ENCODE results near the gene FOXK2.
"Not testable (repeated sequence)": the region's sequence is repeated elsewhere in the genome, so short reads cannot be mapped to it uniquely, and the experiment has no call there.

FOXK2 gene

DNA sequence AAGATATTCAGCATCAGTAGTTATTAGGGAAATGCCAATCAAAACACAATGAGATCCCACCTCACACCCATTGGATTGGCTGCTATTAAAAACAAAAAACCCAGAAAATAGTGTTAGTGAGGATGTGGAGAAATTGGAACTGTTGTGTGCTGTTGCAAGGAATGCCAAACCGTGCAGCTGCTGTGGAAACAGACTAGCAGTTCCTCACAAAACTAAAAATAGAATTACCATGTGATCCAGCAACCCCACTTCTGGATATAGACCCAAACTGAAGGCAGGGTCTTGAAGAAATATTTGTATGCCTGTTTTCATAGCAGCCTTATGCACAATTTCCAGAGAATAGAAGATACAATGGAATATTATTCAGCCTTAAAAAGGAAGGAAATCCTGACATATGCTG is 46.0 kb downstream of the FOXK2 start:
- no peak for DNase-seq

GRCh38 chr17:82566129-82566960 is 46.8 kb downstream of the FOXK2 start:
- no peak for DNase-seq

GRCh38 chr17:82567286-82567685 is 47.8 kb downstream of the FOXK2 start:
- no peak for DNase-seq

- DNase-seq, result no peak
Observed at GRCh38 chr17:82568997-82569393, 49.5 kb downstream of the FOXK2 start.

- no peak for DNase-seq
Observed at GRCh38 chr17:82569621-82570020, 50.1 kb downstream of the FOXK2 start.

DNA sequence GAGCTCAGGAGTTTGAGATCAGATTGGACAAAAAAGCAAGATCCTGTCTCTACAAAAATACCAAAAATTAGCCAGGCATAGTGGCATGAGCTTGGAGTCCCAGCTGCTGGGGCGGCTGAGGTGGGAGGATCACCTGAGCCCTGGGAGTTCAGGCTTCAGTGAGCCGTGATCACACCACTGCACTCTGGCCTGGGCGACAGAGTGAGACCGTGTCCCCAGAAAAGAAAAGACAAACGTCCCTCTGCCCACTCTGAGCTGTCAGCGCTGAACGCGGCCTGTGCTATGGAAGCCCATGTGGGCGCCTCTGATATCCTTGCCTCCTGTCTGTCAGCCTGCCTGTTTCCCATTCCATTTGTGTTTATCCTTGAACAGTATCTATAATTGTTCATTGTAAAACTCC is 50.7 kb downstream of the FOXK2 start:
- DNase-seq, result no peak

DNA sequence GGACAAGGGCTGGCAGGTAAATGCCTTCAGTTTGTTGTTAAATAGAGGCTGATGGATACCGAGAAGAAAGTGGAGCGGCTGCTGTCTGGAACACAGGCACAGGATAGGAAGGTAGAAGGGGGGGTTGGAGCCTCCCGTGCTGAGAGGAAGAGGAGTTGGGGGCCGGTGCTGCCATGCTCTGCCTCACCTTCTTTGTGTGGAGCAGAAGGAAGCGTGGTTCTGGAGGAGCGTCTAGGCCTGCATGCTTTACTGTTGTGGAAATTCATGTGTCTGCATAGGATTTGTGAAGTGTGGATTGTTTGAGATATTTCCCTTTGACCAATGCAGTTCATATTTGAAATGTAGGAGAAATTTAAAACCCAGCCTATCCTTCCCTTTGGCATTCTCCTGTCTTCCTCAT is 52.3 kb downstream of the FOXK2 start:
- DNase-seq, result no peak

- DNase-seq, result no peak
Observed at GRCh38 chr17:82574041-82574440, 54.5 kb downstream of the FOXK2 start.

GRCh38 chr17:82575581-82576221 is 56.2 kb downstream of the FOXK2 start:
- DNase-seq, result not testable (repeated sequence)

GRCh38 chr17:82577300-82577699 is 57.8 kb downstream of the FOXK2 start:
- DNase-seq, result no peak

DNA sequence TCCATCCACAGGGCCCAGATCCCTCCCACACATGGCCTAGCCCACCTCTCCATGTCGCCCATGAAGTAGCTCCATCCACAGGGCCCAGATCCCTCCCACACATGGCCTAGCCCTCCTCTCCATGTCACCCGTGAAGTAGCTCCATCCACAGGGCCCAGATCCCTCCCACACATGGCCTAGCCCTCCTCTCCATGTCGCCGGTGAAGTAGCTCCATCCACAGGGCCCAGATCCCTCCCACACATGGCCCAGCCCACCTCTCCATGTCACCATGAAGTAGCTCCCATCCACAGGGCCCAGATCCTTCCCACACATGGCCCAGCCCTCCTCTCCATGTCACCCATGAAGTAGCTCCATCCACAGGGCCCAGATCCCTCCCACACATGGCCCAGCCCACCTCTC is 60.4 kb downstream of the FOXK2 start:
- DNase-seq, result not testable (repeated sequence)

DNA sequence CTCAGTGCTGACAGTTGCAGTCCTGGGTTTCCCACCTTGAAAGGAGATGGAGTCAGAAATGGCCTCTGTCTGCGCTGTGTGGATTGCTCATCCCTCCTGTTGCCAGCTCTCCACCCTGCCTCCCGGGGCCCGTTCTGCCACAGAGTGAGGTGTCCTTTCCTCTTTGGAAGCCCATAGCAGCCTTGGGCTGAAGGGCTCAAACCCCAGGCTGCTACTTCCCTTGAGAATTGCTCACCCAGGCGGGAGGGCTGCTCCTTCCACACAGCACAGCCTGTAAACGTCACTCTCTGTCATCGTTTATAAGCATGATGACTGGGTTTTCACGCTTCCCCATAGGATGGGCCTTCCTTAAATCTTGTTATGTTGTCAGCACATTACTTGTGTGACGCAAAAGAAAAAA is 62.7 kb downstream of the FOXK2 start:
- DNase-seq, result no peak

DNA sequence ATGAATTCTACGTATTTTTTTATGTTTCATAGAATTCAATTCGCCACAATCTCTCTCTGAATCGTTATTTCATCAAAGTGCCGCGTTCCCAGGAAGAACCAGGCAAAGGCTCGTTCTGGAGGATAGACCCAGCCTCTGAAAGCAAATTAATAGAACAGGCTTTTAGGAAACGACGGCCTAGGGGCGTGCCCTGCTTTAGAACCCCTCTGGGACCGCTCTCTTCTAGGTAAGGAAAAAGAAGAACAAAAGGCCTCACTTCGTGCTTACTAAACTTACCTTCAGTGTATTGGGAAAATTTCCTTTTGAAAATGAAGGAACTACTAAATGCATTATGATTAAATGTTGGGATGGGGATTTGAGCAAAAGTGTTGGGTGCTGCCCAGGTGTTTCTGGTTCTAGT is 63.2 kb downstream of the FOXK2 start:
- DNase-seq, result no peak

- DNase-seq, result no peak
Observed at GRCh38 chr17:82583720-82584234, 64.2 kb downstream of the FOXK2 start.

GRCh38 chr17:82585935-82586575 is 66.5 kb downstream of the FOXK2 start:
- not testable (repeated sequence) for DNase-seq

GRCh38 chr17:82586576-82587233 is 67.2 kb downstream of the FOXK2 start:
- DNase-seq, result no peak

DNA sequence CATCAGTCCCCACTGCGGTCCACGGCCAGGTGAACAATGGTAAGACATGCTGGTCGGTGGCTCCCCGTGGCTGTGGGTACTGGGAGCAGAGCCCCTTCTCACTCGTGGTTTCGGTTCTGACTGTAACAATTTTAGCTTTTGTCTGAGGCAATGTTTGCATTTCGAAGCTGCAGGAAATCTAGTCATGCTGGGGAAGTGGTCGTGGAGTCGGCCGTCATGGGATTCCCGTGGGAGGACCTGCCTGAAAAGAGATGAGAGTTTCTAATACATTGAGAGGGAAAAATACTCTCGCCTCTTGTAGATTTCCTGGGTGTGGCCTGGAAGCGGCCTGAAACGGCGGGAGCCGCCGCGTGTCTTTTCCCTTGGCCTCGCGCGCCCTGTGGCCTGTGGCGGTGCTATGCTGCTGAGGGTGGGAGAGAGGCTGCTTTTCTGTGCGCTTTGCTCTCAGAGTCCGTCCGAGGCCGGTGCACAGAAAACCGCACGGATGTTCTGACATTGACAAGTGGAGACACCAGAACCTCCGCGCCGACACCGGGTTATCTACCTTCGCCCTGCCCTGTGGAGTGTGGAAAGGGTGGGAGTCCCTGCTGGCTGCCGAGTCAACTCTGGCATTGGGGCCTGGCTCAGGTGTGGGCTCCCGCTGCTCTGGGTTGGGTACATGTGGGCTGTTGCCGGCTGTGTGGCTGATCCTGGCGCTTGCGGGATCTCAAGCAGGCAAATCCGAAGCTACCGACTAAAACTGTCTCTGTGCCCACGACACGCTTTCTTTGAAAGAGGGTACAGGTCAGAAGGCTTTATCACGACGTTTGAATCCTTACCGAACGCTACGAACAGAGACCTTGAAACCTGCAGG is 67.9 kb downstream of the FOXK2 start:
- DNase-seq, result no peak

GRCh38 chr17:82588266-82589175 is 69.0 kb downstream of the FOXK2 start:
- no peak for DNase-seq

- no peak for DNase-seq
Observed at GRCh38 chr17:82589851-82590180, 70.3 kb downstream of the FOXK2 start.

GRCh38 chr17:82590216-82590615 is 70.7 kb downstream of the FOXK2 start:
- no peak for DNase-seq

DNA sequence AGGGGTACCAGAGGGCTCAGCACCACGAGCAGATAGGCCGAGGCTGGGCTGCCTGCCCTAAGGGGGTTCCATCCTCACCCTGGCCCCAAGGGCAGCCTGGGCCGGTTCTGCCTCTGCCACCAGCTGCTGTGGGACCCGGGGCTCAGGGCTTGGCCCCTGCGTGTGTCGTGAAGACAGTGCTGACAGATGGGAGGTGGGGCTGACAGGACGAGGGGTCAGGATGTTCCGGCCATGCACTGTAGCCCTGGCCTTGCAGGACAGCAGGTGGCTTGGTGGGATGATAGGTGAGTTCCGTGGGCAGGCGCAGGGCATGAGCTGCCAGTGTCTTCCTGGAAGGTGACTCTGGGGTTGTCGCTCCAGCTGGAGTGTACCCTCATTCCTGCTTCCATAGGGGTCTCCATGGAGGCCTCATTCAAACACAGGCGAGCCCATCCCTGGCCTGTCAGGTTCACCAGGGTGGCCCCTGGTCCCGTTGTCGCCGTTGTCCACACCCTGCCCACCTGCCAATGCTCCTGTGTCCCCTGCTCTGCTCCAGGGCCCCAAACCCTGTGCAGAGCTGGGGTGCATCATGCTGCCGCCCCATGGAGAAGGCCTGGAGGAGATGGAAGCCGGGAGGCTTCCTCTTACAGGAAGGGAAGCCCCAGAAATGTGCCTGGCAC is 71.5 kb downstream of the FOXK2 start:
- no peak for DNase-seq

Data from CD4-positive, alpha-beta T cell treated with Interleukin-17A for 1 hour (primary cell).